Stimulated activated CD4-positive, alpha-beta T cell treated with anti-CD3 and anti-CD28 coated beads, Interleukin-2, amount 100 ng/mL, for 4 hours (primary cell): ENCODE results near the gene USH2A.

Experiments
- DNase-seq: peaks from one replicate; pipeline ENCODE4 v3.0.0-alpha.2; 2020; ENCODE audit warnings: low read depth

USH2A gene

GRCh38 chr1:215643592-215644321 lies 779.5 kb downstream of the USH2A start:
- no peak for DNase-seq

DNA sequence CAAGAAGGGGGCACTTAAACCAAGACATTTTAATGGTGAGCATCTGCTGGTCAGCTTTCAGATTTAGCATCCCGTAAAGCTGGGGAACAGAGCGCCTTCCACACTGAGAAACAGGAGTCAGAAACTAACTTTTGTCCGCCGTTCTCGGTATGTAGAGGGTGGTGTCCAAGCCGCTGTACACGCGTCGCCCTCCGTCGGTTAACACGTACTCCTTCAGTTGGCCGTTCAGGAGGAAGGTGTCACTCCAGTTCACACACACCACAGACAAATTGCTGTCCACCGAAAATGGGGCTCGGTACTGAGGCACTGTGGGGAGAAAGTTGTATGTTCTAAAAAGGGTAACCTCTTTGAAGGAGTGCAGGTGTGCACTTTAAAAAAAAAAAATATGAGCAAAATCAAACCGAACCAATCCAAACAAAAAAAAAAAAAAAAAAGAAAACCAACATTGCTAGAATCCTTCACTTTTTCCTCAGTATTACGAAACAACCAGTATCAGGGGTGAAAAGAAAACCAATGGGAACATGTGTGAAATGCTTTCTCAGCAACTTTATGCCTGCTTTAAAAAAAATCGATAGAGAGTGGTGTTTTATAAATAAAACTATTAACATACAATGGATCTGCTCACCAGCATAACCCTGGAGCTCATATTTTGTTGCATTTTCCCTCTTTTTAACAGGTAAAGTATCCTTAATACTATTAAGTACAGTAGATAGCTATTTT lies 782.7 kb downstream of the USH2A start:
- no peak for DNase-seq

DNA sequence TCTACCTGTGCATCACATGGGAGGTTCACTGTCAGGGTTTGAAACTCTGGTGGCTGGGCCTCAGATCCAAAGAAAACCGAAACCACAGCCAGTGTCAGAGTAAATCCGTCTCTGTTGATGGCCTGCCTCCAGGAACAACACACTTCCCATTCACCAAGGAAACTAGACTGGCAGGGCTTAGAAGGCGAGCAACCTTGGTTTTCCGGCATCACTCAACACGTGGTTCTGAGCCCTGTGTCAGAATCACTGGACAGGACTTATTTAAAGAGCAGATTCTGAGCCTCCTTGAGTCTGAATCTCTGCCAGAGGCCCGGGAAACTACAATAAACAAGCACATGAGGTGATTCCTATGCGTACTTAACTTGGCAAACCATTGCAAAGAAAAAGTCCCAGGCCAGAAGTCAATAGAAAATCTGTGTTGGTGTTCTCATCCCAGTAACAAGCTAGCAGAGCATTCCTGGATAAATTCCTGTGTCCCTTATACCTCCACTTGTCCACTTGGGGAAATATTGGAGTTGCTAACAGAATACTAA lies 786.1 kb downstream of the USH2A start:
- no peak for DNase-seq

- DNase-seq: no peak
These were observed 786.8 kb downstream of the USH2A start for GRCh38 chr1:215636258-215636965.

DNA sequence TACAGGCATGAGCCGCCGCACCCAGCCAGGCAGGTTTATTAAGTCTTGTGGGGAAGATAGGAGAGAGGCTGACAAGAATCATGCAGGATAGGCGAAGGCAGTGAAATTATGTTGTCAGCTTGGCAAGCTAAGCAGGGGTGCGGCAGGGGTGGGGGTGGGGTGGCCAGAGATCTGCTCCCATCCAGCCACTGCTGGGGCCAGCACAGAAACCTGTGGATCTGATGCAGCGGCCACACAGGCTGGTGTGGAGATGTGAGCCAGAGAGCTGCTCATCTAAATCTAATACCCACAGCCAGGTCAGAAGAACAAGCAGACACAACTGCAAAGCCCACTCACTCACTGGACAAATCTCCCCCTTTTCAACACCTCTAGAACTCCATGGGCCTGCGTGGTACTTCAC lies 787.4 kb downstream of the USH2A start:
- no peak for DNase-seq

DNA sequence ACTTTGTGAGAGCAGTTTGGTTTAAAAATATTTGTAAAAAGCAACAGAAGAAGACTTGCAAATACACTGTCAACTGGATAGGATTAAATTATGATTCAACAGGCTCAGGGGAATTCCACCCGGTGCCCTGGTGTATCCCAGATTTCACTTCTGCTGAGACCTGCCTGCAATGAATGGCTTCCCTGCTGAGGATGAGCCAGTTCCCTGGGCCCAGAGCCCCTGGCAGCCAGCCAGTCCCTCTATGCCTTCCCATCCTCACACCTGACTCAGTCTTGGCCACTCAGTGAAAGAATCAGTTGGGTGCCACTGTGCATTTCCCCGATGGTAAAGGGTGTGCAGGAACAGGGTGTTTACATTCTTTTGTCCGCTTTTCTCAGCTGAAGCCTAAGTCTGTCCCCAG lies 791.8 kb downstream of the USH2A start:
- DNase-seq: no peak

DNA sequence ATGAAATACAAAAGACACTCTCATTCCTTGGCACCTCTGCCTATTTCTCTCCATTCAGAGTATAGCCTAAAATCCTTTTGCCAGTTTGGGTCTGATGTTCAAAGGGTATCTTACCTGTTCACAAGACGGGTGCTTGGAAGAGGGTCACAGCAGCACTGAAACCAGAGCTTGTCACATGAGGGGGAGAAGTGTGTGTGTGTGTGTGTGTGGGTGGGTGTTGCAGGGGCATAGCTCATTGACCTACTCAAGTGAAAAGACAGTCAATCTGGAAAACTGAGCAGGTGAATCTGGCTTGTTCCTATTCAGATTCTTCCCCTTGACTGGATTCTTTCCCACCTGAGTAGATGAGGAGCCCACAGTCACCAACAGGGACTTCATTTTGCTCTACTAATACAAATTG lies 792.2 kb downstream of the USH2A start:
- DNase-seq: no peak

DNA sequence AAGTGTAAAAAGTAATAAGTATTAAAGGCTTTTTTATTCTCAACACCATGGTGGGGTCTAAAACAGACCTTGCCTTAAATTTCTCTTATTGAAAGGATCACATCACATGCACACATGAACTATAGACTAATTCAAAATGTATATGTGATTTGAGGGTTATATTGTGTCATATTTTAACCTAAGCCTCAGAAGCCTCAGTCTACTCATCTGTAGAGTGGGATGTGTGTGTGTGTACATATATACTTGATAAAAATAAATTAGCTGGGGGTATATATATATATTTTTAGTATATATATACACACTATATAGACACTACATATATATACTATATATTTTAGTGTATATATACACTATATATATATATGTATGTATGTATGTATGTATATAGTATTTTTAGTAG lies 797.3 kb downstream of the USH2A start:
- no peak for DNase-seq

DNA sequence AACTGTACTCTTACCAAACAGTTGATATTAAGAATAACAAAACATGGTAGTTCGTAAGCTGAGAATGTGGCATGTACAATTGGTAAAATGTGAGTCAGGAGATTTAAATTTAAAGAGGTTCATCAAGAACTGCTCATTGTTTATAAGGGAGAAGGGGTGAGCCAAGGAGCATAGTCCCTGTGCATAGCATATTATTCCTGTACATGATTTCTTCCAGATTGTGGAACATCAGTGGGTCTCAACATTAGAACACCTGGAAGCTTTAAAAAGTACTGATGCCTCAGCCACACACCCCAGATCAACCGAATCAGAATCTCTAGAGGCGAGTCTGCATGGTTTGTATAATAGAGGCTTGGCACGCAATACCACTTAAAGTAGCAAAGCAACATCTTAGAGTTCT lies 800.1 kb downstream of the USH2A start:
- no peak for DNase-seq

- DNase-seq: no peak
These were observed 805.3 kb downstream of the USH2A start for GRCh38 chr1:215617979-215618378.

DNA sequence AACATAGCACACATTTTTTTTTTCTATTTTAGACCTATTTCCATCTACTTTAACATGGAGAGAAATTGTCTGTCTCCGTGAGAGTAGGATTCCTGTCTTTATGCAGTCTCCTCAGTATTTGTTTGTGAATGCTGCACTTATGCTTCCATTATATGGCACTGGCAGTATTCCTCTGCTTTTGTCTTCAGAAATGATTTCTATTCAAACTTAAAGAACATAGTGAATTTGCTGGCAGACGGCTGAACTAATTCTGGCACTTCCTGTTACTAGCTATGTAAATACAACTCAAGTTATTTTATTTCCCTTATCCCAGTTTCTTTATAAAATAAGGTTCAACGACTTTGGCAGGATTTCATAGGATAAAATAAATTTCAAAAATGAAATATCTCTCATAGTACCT lies 810.9 kb downstream of the USH2A start:
- no peak for DNase-seq

- no peak for DNase-seq
These were observed 814.6 kb downstream of the USH2A start for GRCh38 chr1:215608646-215609045.

GRCh38 chr1:215607412-215607811 lies 815.8 kb downstream of the USH2A start:
- no peak for DNase-seq

DNA sequence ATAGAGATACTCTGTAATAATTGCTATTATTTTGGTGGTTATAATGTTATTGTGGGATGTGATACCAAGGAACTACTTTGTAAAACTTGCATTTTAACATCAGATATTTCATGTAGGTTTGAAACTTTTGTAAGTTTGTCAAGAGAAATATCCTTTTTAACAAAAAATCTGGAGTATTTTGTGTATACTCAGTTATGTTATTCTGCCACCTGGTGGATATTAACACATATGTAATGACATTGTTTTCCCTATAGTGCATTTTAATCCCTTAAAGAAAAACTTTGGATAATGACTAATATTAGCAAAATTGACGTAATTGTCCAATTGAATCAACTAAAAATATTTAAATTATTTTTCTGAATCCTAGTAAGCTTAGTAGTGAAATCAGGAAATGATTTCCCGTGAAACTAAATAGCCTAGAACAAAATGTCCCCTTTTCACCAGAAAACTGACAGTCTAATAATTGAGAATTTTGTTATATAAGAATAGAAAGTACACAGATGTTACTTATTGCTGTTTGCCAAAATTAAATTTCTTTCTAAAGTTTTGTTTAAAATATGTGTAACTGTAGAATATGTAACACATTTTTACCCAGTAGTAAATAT lies 816.6 kb downstream of the USH2A start:
- no peak for DNase-seq

GRCh38 chr1:215606036-215606435 lies 817.2 kb downstream of the USH2A start:
- DNase-seq: no peak

- DNase-seq: no peak
These were observed 818.1 kb downstream of the USH2A start for GRCh38 chr1:215605011-215605621.

GRCh38 chr1:215603319-215603718 lies 819.9 kb downstream of the USH2A start:
- no peak for DNase-seq

GRCh38 chr1:215601276-215601675 lies 822.0 kb downstream of the USH2A start:
- no peak for DNase-seq

DNA sequence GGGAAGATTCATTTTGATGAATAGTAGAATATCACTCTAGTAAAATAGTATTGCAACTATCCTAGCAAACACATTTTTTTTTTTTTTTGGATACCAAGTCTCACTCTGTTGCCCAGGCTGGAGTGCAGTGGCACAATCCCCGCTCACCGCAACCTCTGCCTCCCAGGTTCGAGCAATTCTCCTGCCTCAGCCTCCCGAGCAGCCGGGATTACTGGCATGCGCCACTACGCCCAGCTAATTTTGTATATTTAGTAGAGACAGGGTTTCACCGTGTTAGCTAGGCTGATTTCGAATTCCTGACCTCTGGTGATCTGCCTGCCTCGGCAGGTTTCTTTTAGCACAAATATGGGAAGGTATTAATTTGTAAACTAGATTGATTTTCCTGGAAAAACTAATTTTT lies 822.4 kb downstream of the USH2A start:
- no peak for DNase-seq

DNA sequence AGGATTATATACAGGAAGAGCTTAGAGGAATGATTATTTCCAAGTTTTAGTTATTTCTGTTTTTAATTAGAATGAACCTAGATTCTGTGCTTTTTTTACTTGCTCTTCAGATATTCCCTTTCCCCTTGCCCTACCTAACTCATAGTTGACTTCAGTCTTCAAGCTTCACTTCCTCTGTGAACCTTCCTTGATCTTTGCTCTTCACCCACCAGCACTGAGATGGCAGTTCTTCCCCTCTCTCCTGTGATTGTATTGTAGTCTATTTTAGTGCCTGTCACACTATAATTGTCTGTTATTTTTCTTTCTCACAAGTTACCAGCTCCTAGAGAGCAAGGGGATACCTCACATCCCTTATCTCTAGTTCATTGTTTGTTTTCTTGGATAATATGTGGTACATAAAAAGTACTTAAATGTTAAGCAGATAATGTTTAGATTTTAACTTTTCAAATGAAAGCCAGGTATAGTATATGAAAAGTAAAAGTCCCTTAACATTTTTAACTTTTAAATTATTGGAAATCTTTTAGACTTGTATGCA lies 822.9 kb downstream of the USH2A start:
- DNase-seq: no peak

DNA sequence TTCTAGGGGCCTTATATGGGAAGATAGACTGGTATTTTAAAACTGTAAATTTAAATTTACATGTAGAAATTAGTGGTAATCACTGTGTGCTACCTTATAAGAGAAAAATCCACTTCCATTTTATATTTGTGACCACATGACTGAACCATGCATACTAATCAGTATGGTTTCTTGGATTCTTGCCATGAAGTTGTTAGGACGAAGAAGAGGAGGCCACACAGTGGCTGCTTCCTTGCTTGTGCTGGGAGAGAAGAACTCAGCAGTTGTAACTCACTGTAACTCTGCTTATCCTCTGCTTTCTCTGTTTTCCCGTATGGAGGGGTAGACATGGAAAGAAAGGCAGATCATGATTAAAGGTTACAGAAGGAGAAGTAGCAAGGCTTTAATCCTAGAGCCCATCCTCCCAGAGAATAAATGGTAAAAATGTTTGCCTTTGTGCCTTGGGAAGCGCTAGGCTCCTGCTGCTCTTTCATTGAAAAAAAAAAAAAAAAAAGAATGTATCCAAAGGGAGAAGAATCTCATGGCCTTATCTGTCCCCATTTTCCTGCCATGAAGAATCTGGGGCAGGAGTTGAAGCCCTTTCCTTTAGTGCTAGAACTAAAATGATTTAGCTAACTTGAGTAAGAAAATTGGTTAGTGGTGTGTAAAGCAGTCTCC lies 823.7 kb downstream of the USH2A start:
- no peak for DNase-seq
